Measurements from ENCODE around the gene AGMO.

DNA sequence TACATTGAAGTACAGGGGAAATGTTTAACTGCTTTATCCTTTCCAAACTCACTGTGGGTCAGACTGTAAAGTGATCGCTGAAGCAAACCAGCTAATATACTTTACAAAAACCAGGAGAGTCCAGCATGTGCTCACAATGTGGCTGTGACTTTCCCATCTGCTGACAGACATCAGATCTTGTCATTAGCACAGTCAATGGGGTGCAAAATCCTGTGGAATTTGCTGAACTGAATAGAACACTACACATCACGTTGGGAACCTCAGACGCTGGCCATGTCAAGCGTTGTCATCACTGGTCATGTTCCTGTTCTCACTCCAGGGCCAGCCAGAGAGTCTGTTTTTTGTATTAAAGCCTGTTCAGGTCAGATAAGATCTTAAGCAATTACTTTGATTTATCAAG lies 83.4 kb downstream of the AGMO start:
- TF ChIP-seq, protein P1, sequence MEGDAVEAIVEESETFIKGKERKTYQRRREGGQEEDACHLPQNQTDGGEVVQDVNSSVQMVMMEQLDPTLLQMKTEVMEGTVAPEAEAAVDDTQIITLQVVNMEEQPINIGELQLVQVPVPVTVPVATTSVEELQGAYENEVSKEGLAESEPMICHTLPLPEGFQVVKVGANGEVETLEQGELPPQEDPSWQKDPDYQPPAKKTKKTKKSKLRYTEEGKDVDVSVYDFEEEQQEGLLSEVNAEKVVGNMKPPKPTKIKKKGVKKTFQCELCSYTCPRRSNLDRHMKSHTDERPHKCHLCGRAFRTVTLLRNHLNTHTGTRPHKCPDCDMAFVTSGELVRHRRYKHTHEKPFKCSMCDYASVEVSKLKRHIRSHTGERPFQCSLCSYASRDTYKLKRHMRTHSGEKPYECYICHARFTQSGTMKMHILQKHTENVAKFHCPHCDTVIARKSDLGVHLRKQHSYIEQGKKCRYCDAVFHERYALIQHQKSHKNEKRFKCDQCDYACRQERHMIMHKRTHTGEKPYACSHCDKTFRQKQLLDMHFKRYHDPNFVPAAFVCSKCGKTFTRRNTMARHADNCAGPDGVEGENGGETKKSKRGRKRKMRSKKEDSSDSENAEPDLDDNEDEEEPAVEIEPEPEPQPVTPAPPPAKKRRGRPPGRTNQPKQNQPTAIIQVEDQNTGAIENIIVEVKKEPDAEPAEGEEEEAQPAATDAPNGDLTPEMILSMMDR (IDR thresholded peaks at IDR 0.05; ENCODE audit: low read depth, low read length, poor library complexity, severe bottlenecking), result no peak
- TF ChIP-seq EZH2phosphoT487 (IDR thresholded peaks at IDR 0.05; ENCODE audit: borderline replicate concordance, low read length), result no peak
